Measurements from ENCODE around the gene ZDHHC9.

ZDHHC9 gene

GRCh38 chrX:129761596-129761995, 82.1 kb downstream of the ZDHHC9 start:
- DNase-seq: no peak

- DNase-seq: no peak
Measured at GRCh38 chrX:129760981-129761380, 82.7 kb downstream of the ZDHHC9 start.

- no peak for DNase-seq
Measured at GRCh38 chrX:129760155-129760554, 83.5 kb downstream of the ZDHHC9 start.

GRCh38 chrX:129759576-129760061, 84.1 kb downstream of the ZDHHC9 start:
- DNase-seq: no peak

- DNase-seq: no peak
Measured at GRCh38 chrX:129755779-129756650, 87.7 kb downstream of the ZDHHC9 start.

GRCh38 chrX:129754056-129755024, 89.3 kb downstream of the ZDHHC9 start:
- DNase-seq: no peak
